KMS-11 (cell line): Measurements from ENCODE around the gene FUOM.

Source experiments
- H2AFZ ChIP-seq: fragments of 200-600 bp; sonication (generic); 2 replicates; pipeline ENCODE4 v1.6.1; 2016; ENCODE audit warnings: antibody characterized with exemption, mixed run types, low read depth
- H3K27ac ChIP-seq: fragments of 200-600 bp; sonication (generic); 2 replicates; pipeline ENCODE4 v1.6.1; 2016; ENCODE audit warnings: mild to moderate bottlenecking, mixed run types
- H3K27me3 ChIP-seq: fragments of 200-600 bp; sonication (generic); 2 replicates; pipeline ENCODE4 v1.6.1; 2017; ENCODE audit warnings: mild to moderate bottlenecking, low read depth, mixed run types, moderate library complexity; ENCODE audit not compliant: insufficient read depth
- H3K36me3 ChIP-seq: fragments of 200-600 bp; sonication (generic); 2 replicates; pipeline ENCODE4 v1.6.1; 2017; ENCODE audit warnings: mild to moderate bottlenecking, mixed run types; ENCODE audit not compliant: insufficient read depth
- H3K4me1 ChIP-seq: fragments of 200-600 bp; sonication (generic); 2 replicates; pipeline ENCODE4 v1.6.1; 2016; ENCODE audit warnings: mild to moderate bottlenecking, low read depth, mixed run types; ENCODE audit not compliant: poor library complexity, severe bottlenecking
- H3K4me2 ChIP-seq: fragments of 200-600 bp; sonication (generic); 2 replicates; pipeline ENCODE4 v1.7.0; 2016; ENCODE audit warnings: mild to moderate bottlenecking, mixed run types
- H3K4me3 ChIP-seq: fragments of 200-600 bp; sonication (generic); IDR thresholded peaks from 2 replicates; pipeline ENCODE4 v1.6.1; 2017; ENCODE audit warnings: low read depth, low read length, mixed read lengths; ENCODE audit not compliant: insufficient read depth
- H3K79me2 ChIP-seq: fragments of 200-600 bp; sonication (generic); 2 replicates; pipeline ENCODE4 v1.6.1; 2016; ENCODE audit warnings: low read depth, mixed run types; ENCODE audit not compliant: insufficient read depth
- H3K9ac ChIP-seq: fragments of 200-600 bp; sonication (generic); 2 replicates; pipeline ENCODE4 v1.6.1; 2016; ENCODE audit warnings: mild to moderate bottlenecking, mixed run types
- H4K20me1 ChIP-seq: fragments of 200-600 bp; sonication (generic); 2 replicates; pipeline ENCODE4 v1.6.1; 2016; ENCODE audit warnings: mild to moderate bottlenecking, mixed run types; ENCODE audit not compliant: insufficient read depth
- CTCF ChIP-seq: fragments of 200-600 bp; sonication (generic); conservative IDR thresholded peaks from 2 replicates; pipeline ENCODE4 v1.6.1; 2017; ENCODE audit warnings: low read depth, mild to moderate bottlenecking, antibody characterized with exemption, low read length, moderate library complexity, mixed read lengths

Gene FUOM

DNA sequence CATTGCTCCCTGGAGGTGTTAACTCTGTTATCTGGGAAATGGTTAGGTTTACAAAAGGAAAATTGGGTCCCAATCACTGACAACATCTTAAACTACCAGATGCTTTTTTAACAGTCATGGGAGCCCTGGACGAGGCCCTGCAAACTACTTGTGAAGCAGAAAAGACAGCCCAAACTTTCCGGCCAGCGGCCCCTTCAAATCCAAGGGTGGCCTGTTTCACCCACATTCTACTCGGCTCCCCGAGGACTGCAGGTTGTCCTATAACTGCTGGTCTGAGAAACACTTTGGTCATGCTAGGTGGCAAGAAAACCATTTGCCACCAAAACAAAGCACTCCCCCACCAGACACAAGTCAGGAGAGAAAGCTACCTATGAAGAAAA is 51.7 kb downstream of the FUOM start:
- no peak overlapping the region for H2AFZ ChIP-seq
- H3K4me1 ChIP-seq, result peaks cover 13% of the 10 kb centered on the region
- no peak overlapping the region for H3K4me2 ChIP-seq
- no peak for TF ChIP-seq CTCF
- no peak overlapping the region for H3K4me3 ChIP-seq
- H3K27me3 ChIP-seq, result no peaks in the 10 kb centered on the region
- no peaks in the 10 kb centered on the region for H4K20me1 ChIP-seq
- H3K9ac ChIP-seq, result no peak overlapping the region
- peaks cover 44% of the 10 kb centered on the region; the same call in 1 of the 2 replicates for H3K79me2 ChIP-seq
- no peak overlapping the region for H3K27ac ChIP-seq
- no peaks in the 10 kb centered on the region for H3K36me3 ChIP-seq
